ENCODE measurements around the gene MLIP.
"Not testable (repeated sequence)": the region's sequence is repeated elsewhere in the genome, so short reads cannot be mapped to it uniquely, and the experiment has no call there.

Gene MLIP

GRCh38 chr6:54073487-54073886, 37.8 kb upstream of the MLIP start:
- TF ChIP-seq, protein P1, sequence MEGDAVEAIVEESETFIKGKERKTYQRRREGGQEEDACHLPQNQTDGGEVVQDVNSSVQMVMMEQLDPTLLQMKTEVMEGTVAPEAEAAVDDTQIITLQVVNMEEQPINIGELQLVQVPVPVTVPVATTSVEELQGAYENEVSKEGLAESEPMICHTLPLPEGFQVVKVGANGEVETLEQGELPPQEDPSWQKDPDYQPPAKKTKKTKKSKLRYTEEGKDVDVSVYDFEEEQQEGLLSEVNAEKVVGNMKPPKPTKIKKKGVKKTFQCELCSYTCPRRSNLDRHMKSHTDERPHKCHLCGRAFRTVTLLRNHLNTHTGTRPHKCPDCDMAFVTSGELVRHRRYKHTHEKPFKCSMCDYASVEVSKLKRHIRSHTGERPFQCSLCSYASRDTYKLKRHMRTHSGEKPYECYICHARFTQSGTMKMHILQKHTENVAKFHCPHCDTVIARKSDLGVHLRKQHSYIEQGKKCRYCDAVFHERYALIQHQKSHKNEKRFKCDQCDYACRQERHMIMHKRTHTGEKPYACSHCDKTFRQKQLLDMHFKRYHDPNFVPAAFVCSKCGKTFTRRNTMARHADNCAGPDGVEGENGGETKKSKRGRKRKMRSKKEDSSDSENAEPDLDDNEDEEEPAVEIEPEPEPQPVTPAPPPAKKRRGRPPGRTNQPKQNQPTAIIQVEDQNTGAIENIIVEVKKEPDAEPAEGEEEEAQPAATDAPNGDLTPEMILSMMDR (IDR thresholded peaks at IDR 0.05; ENCODE audit: extremely low read depth, insufficient read depth, missing control alignments) = no peak

DNA sequence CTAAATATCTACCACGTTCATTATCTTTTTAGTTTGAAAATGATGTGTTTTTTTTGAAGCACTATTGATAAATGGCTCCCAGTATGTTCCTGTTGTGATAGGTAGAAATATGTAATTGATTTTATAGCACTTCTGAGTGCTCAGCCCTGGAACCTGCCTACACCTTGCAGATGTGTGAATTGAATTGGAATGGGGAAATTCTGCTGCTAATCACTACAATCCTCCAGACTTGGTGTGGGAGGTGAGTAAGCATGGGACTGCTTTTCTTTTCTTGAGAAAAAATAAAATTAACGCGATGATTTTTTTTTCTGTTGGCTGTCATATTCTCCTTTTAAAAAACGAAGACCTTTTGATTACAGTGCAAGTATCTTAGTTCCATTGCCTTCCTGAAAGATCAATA, 37.1 kb upstream of the MLIP start:
- DNase-seq (ENCODE audit: low spot score) = no peak
- in situ Hi-C loops (cut with MboI; ENCODE audit: low pct_unique_long_range_greater_than_20kb, low sequenced_read_pairs, unreplicated experiment) = no loop called here
- TF ChIP-seq, protein P1 (IDR thresholded peaks at IDR 0.05; ENCODE audit: extremely low read depth, insufficient read depth, missing control alignments) = no peak

More at GRCh38 chr6:54073487-54073886, 37.8 kb upstream of the MLIP start:
- no peak for DNase-seq (ENCODE audit: low spot score)
- in situ Hi-C loops (cut with MboI; ENCODE audit: low pct_unique_long_range_greater_than_20kb, low sequenced_read_pairs, unreplicated experiment) = no loop called here

- TF ChIP-seq, protein P1 (IDR thresholded peaks at IDR 0.05; ENCODE audit: extremely low read depth, insufficient read depth, missing control alignments) = no peak
- DNase-seq (ENCODE audit: low spot score) = no peak
- in situ Hi-C loops (cut with MboI; ENCODE audit: low pct_unique_long_range_greater_than_20kb, low sequenced_read_pairs, unreplicated experiment) = no loop called here
These were observed 36.6 kb upstream of the MLIP start for GRCh38 chr6:54074578-54075195.

DNA sequence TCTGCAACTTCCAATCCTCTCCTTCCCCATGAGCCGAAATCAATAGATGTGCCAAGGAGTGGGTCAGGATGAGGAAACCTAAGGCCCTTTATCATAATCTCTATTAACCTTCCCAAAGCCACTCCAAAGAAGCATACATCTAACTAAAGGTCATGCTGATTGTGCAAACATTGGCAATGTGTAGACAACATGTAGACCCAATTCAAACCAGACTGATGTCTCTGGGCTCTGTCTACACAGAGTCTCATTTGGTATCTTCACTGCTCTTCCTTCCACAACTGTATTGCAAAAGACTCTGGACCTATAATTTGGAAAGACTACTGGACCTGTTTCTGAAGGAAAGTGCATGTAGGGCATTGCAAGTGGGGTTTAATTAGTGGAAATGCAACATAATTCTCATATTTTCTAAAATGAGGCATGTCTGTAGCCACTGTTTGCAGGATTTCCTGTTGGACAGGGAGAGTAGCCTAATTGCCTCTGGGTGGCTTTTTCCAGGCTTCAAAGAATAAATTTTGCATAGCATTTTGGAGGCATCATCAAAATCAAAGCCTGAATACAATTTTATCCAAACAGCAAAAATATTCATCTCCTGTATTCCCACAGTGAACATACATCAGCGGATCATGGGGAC, 35.0 kb upstream of the MLIP start:
- no peak for DNase-seq (ENCODE audit: low spot score)
- TF ChIP-seq, protein P1 (IDR thresholded peaks at IDR 0.05; ENCODE audit: extremely low read depth, insufficient read depth, missing control alignments) = no peak
- in situ Hi-C loops (cut with MboI; ENCODE audit: low pct_unique_long_range_greater_than_20kb, low sequenced_read_pairs, unreplicated experiment) = no loop called here

- DNase-seq (ENCODE audit: low spot score); in situ Hi-C loops (cut with MboI; ENCODE audit: low pct_unique_long_range_greater_than_20kb, low sequenced_read_pairs, unreplicated experiment): not testable (repeated sequence)
These were observed 29.7 kb upstream of the MLIP start for GRCh38 chr6:54081499-54081898.

- TF ChIP-seq, protein P1 (IDR thresholded peaks at IDR 0.05; ENCODE audit: extremely low read depth, insufficient read depth, missing control alignments) = no peak
- in situ Hi-C loops (cut with MboI; ENCODE audit: low pct_unique_long_range_greater_than_20kb, low sequenced_read_pairs, unreplicated experiment) = no loop called here
- DNase-seq (ENCODE audit: low spot score) = no peak
These were observed 28.0 kb upstream of the MLIP start for GRCh38 chr6:54083287-54083686.

DNA sequence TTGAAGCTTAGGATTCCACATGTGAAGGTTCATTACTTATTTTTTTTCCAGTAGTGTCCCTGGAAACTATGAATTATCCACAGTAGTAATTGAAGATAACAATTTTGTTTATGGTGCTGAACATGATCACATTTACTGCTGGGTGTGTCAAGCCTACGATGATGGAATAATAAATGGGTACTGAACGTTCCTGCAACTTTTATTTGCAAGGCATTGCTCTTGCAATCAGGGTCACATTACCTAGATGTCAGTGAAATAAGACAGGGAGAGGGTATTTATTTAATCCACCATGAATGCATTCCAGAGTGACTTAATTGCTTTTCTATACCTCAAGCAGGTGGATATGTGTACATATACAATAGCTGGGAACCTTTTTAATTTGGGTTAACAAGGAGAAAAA, 27.0 kb upstream of the MLIP start:
- in situ Hi-C loops (cut with MboI; ENCODE audit: low pct_unique_long_range_greater_than_20kb, low sequenced_read_pairs, unreplicated experiment) = no loop called here
- TF ChIP-seq, protein P1 (IDR thresholded peaks at IDR 0.05; ENCODE audit: extremely low read depth, insufficient read depth, missing control alignments) = no peak
- DNase-seq (ENCODE audit: low spot score) = no peak

Measured in GM13977 (cell line).